Peyer's patch (tissue), 4 donors: ENCODE measurements around the gene NASP.

ENCODE experiments used
- CTCF ChIP-seq, 6 experiments: fragments of 450-650 bp in 4 of 6; fragments of 200-600 bp in 2 of 6; sonication (generic) in 1 of 6; IDR thresholded peaks; one replicate each; pipeline ENCODE4 v1.5.1; 2017 to 2019; ENCODE audit warnings: antibody characterized with exemption in 6 of 6, mild to moderate bottlenecking in 3 of 6, moderate library complexity in 1 of 6
- POLR2A ChIP-seq, 2 donors: fragments of 450-650 bp; IDR thresholded peaks; one replicate each; pipeline ENCODE4 v1.5.1; 2017; ENCODE audit warnings: antibody characterized with exemption in 2 of 2, mild to moderate bottlenecking in 2 of 2, moderate library complexity in 2 of 2

- TF ChIP-seq POLR2A (IDR thresholded peaks at IDR 0.05) (no peak), CTCF (IDR thresholded peaks at IDR 0.05) (no peak)
Observed at GRCh38 chr1:45644661-45645060, 60.8 kb downstream of the NASP start.
